CD1c-positive myeloid dendritic cell (primary cell): Measurements from ENCODE around the gene RRP1B.

Experiments used
- DNase-seq: peaks from one replicate; pipeline ENCODE4 v3.0.0-alpha.2; 2016; ENCODE audit errors: extremely low spot score

The RRP1B gene

GRCh38 chr21:43721206-43721605 lies 61.8 kb downstream of the RRP1B start:
- DNase-seq, result no peak

GRCh38 chr21:43721939-43722338 lies 62.6 kb downstream of the RRP1B start:
- peak; percentile 50 for DNase-seq

- no peak for DNase-seq
Observed at GRCh38 chr21:43723648-43724047, 64.3 kb downstream of the RRP1B start.

- DNase-seq, result peak; percentile 81
Observed at GRCh38 chr21:43726686-43727518, 67.5 kb downstream of the RRP1B start.

GRCh38 chr21:43727519-43728153 lies 68.3 kb downstream of the RRP1B start:
- peak; percentile 66 for DNase-seq

- DNase-seq, result no peak
Observed at GRCh38 chr21:43728154-43728466, 68.8 kb downstream of the RRP1B start.

- DNase-seq, result peak; percentile 98
Observed at GRCh38 chr21:43728467-43729390, 69.4 kb downstream of the RRP1B start.

- DNase-seq, result no peak
Observed at GRCh38 chr21:43731476-43731875, 72.1 kb downstream of the RRP1B start.

GRCh38 chr21:43731891-43732711 lies 72.7 kb downstream of the RRP1B start:
- DNase-seq, result no peak

- no peak for DNase-seq
Observed at GRCh38 chr21:43733060-43733459, 73.7 kb downstream of the RRP1B start.

- DNase-seq, result peak; percentile 70
Observed at GRCh38 chr21:43733529-43734071, 74.2 kb downstream of the RRP1B start.

GRCh38 chr21:43734131-43734927 lies 75.0 kb downstream of the RRP1B start:
- DNase-seq, result no peak

GRCh38 chr21:43734928-43735229 lies 75.5 kb downstream of the RRP1B start:
- DNase-seq, result no peak

- DNase-seq, result no peak
Observed at GRCh38 chr21:43735236-43736091, 76.1 kb downstream of the RRP1B start.

- no peak for DNase-seq
Observed at GRCh38 chr21:43736224-43736883, 77.0 kb downstream of the RRP1B start.

- no peak for DNase-seq
Observed at GRCh38 chr21:43737158-43737950, 78.0 kb downstream of the RRP1B start.

- peak; percentile 47 for DNase-seq
Observed at GRCh38 chr21:43739621-43740435, 80.5 kb downstream of the RRP1B start.
